OCI-LY3 (cell line): Measurements from ENCODE around the gene LRP1B.

ENCODE experiments used
- CTCF ChIP-seq: fragments of 200-600, 300-600 bp; sonication (generic); IDR thresholded peaks from 2 replicates; pipeline ENCODE4 v1.5.1; 2014; ENCODE audit warnings: antibody characterized with exemption, low read length, low read depth
- EZH2phosphoT487 ChIP-seq: fragments of 200-600 bp; shearing (Covaris generic); IDR thresholded peaks from 2 replicates; pipeline ENCODE4 v1.6.1; 2018; ENCODE audit warnings: antibody characterized with exemption, mixed run types, low read depth

GRCh38 chr2:140585016-140585415 is 1545.8 kb downstream of the LRP1B start:
- TF ChIP-seq CTCF (no peak), EZH2phosphoT487 (no peak)
